Sigmoid colon (tissue), 4 donors: ENCODE results near the gene GLRA1.

Experiments used
- POLR2AphosphoS5 ChIP-seq, 4 donors: sonication (generic); formaldehyde crosslinking; IDR thresholded peaks; one replicate each; pipeline ENCODE4 v1.6.1; 2017; ENCODE audit warnings: antibody characterized with exemption in 4 of 4
- TF ChIP-seq, protein P1 (sequence below), 4 experiments: fragments of 450-650 bp in 3 of 4; fragments of 200-600 bp in 1 of 4; IDR thresholded peaks; one replicate each; pipeline ENCODE4 v1.5.1; 2016 to 2019; ENCODE audit warnings: antibody characterized with exemption in 4 of 4, mild to moderate bottlenecking in 3 of 4, moderate library complexity in 2 of 4

- TF ChIP-seq, protein P1, sequence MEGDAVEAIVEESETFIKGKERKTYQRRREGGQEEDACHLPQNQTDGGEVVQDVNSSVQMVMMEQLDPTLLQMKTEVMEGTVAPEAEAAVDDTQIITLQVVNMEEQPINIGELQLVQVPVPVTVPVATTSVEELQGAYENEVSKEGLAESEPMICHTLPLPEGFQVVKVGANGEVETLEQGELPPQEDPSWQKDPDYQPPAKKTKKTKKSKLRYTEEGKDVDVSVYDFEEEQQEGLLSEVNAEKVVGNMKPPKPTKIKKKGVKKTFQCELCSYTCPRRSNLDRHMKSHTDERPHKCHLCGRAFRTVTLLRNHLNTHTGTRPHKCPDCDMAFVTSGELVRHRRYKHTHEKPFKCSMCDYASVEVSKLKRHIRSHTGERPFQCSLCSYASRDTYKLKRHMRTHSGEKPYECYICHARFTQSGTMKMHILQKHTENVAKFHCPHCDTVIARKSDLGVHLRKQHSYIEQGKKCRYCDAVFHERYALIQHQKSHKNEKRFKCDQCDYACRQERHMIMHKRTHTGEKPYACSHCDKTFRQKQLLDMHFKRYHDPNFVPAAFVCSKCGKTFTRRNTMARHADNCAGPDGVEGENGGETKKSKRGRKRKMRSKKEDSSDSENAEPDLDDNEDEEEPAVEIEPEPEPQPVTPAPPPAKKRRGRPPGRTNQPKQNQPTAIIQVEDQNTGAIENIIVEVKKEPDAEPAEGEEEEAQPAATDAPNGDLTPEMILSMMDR (IDR thresholded peaks at IDR 0.05) = no peak
- no peak for TF ChIP-seq POLR2AphosphoS5 (IDR thresholded peaks at IDR 0.05)
These were observed 23.0 kb downstream of the GLRA1 start for GRCh38 chr5:151901611-151902010.
